Activated B cell treated with CpG ODN at 0.5 μM for 24 hours (primary cell): Measurements from ENCODE around the gene FBXW8. TPM values are rescaled to one million over a fixed set of nuclear protein-coding genes. Genes with fewer than 3 reads are reported as not detected.

Source experiments
- ATAC-seq: fragments of 200-7000 bp; cut with Tn5 transposase; one replicate; pipeline ENCODE4 v1.10.0; 2021; ENCODE audit warnings: low read depth, mild to moderate bottlenecking, moderate library complexity
- CTCF ChIA-PET: fragments of 350-600 bp; sonication (Branson Sonifier 250); formaldehyde crosslinking; loops from one replicate; lab custom pipeline; 2021; ENCODE audit warnings: antibody characterized with exemption; lab: Charles Lee
- POLR2A ChIA-PET: fragments of 350-600 bp; sonication (Branson Sonifier 250); formaldehyde crosslinking; loops from one replicate; lab custom pipeline; 2021; ENCODE audit warnings: antibody characterized with exemption; lab: Charles Lee
- DNase-seq: peaks from one replicate; pipeline ENCODE4 v3.0.0; 2022
- H3K27ac Mint-ChIP-seq: one replicate; pipeline ENCODE4 v1.8.0; 2020; ENCODE audit warnings: mixed read lengths
- H3K27me3 Mint-ChIP-seq: one replicate; pipeline ENCODE4 v1.8.0; 2021; ENCODE audit warnings: mixed read lengths
- H3K36me3 Mint-ChIP-seq: one replicate; pipeline ENCODE4 v1.8.0; 2021; ENCODE audit warnings: low read depth, mixed read lengths
- H3K4me1 Mint-ChIP-seq: one replicate; pipeline ENCODE4 v1.8.0; 2021; ENCODE audit warnings: mixed read lengths
- H3K4me3 Mint-ChIP-seq: one replicate; pipeline ENCODE4 v1.8.0; 2020; ENCODE audit warnings: mild to moderate bottlenecking, mixed read lengths
- H3K9me3 Mint-ChIP-seq: one replicate; pipeline ENCODE4 v1.8.0; 2020; ENCODE audit warnings: mixed read lengths
- intact Hi-C: fragments of 100-400 bp; cut with micrococcal nuclease; formaldehyde crosslinking; loops from one replicate; pipeline ENCODE4 v1.15.1; 2024
- total RNA-seq: library from RNA; stranded (reverse); gene quantifications from 2 replicates; pipeline ENCODE4 v1.2.3, GENCODE V29; 2022
- TF ChIP-seq, protein P1 (sequence below): fragments of 200-600 bp; IDR thresholded peaks from one replicate; pipeline ENCODE4 v1.8.0; 2022; ENCODE audit warnings: antibody characterized with exemption, mild to moderate bottlenecking

FBXW8 gene
- total RNA-seq, 1 donor from 2014 or later, result 17.6 TPM

GRCh38 chr12:117018685-117019084 lies 107.9 kb downstream of the FBXW8 start:
- H3K9me3 Mint-ChIP-seq, result peaks cover 11% of the 10 kb centered on the region
- no peak overlapping the region for H3K4me3 Mint-ChIP-seq
- ChIA-PET CTCF (no interaction called here), POLR2A (no interaction called here)
- H3K27ac Mint-ChIP-seq, result no peak overlapping the region
- H3K36me3 Mint-ChIP-seq, result peaks cover 82% of the 10 kb centered on the region
- H3K27me3 Mint-ChIP-seq, result no peaks in the 10 kb centered on the region
- peaks cover 1% of the 10 kb centered on the region for H3K4me1 Mint-ChIP-seq
- intact Hi-C loops, result no loop called here
- TF ChIP-seq, protein P1, sequence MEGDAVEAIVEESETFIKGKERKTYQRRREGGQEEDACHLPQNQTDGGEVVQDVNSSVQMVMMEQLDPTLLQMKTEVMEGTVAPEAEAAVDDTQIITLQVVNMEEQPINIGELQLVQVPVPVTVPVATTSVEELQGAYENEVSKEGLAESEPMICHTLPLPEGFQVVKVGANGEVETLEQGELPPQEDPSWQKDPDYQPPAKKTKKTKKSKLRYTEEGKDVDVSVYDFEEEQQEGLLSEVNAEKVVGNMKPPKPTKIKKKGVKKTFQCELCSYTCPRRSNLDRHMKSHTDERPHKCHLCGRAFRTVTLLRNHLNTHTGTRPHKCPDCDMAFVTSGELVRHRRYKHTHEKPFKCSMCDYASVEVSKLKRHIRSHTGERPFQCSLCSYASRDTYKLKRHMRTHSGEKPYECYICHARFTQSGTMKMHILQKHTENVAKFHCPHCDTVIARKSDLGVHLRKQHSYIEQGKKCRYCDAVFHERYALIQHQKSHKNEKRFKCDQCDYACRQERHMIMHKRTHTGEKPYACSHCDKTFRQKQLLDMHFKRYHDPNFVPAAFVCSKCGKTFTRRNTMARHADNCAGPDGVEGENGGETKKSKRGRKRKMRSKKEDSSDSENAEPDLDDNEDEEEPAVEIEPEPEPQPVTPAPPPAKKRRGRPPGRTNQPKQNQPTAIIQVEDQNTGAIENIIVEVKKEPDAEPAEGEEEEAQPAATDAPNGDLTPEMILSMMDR, result no peak
- DNase-seq (no peak), ATAC-seq (no peak)

DNA sequence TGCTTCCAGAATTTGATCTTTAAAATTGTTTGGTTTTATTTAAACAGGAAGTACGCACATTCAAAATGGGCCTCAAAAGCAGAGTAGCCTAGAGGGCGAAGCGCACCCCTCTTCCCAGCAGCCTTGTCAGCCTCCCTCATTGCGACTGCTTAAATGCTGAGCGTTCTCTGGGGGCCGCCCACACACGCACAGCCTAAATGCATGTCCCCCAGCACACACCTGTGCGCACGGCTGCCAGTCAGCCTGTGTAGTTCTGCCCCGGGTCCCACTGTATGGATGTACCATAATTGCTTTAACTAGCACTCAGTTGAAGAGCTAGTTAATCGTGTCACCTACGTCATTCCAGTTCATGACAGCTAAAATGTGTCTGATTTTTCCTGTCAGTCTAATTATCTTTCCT lies 109.1 kb downstream of the FBXW8 start:
- no peak overlapping the region for H3K4me3 Mint-ChIP-seq
- no peak overlapping the region for H3K27ac Mint-ChIP-seq
- intact Hi-C loops, result no loop called here
- H3K4me1 Mint-ChIP-seq, result peaks cover 1% of the 10 kb centered on the region
- H3K36me3 Mint-ChIP-seq, result peaks cover 81% of the 10 kb centered on the region
- CTCF ChIA-PET, result no interaction called here
- POLR2A ChIA-PET, result no interaction called here
- ATAC-seq, result no peak
- no peak for DNase-seq
- H3K27me3 Mint-ChIP-seq, result no peaks in the 10 kb centered on the region
- TF ChIP-seq, protein P1, result no peak
- peaks cover 6% of the 10 kb centered on the region for H3K9me3 Mint-ChIP-seq

DNA sequence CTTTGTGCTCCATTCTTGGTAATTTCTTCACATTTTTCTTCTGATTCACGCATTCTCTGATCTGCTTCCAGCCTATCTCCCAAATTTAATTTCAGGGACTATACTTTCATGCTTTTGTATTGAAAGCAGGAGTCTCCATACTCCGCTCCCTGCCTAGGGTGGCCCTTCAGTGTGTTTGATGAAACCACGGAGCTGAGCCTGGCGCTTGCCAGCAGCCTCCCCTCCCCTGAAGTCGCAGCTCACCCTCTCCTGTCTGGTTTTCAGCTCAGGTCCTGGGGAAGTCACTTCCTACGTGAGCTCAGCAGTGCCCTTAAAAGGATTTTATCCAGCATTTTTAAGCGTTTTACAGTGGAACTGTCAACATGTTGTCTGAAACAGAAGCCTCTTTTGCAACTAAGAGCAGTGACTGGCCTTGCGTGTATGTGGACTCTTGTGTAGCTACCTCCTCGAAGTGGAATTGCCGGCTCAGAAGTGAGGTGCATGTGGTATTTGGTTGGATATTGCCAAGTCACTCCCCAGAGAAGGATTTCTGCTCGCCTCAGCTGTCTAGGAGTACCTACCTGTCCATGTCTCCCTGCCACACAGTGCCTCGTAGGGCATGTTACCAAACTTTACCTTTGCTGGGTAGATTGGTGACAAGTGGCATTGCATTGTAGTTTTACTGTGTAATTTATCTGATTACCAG lies 109.9 kb downstream of the FBXW8 start:
- CTCF ChIA-PET, result no interaction called here
- Mint-ChIP-seq H3K27me3 (no peaks in the 10 kb centered on the region), H3K27ac (no peak overlapping the region), H3K36me3 (peaks cover 81% of the 10 kb centered on the region), H3K4me1 (peaks cover 3% of the 10 kb centered on the region), H3K4me3 (no peak overlapping the region), H3K9me3 (peaks cover 2% of the 10 kb centered on the region)
- TF ChIP-seq, protein P1, result no peak
- ATAC-seq (no peak), DNase-seq (no peak)
- intact Hi-C loops, result no loop called here
- POLR2A ChIA-PET, result no interaction called here

GRCh38 chr12:117022465-117022864 lies 111.7 kb downstream of the FBXW8 start:
- Mint-ChIP-seq H3K9me3 (no peaks in the 10 kb centered on the region), H3K4me1 (peaks cover 5% of the 10 kb centered on the region), H3K4me3 (no peak overlapping the region), H3K36me3 (peaks cover 81% of the 10 kb centered on the region), H3K27me3 (no peaks in the 10 kb centered on the region), H3K27ac (no peak overlapping the region)
- ChIA-PET POLR2A (no interaction called here), CTCF (interaction anchor here (1.9 kb wide), 1 partner anchor 12 kb away, joined by 4 read pairs; no protein-coding TSS in a partner anchor)
- DNase-seq (no peak), ATAC-seq (no peak)
- TF ChIP-seq, protein P1, result no peak
- intact Hi-C loops, result no loop called here

DNA sequence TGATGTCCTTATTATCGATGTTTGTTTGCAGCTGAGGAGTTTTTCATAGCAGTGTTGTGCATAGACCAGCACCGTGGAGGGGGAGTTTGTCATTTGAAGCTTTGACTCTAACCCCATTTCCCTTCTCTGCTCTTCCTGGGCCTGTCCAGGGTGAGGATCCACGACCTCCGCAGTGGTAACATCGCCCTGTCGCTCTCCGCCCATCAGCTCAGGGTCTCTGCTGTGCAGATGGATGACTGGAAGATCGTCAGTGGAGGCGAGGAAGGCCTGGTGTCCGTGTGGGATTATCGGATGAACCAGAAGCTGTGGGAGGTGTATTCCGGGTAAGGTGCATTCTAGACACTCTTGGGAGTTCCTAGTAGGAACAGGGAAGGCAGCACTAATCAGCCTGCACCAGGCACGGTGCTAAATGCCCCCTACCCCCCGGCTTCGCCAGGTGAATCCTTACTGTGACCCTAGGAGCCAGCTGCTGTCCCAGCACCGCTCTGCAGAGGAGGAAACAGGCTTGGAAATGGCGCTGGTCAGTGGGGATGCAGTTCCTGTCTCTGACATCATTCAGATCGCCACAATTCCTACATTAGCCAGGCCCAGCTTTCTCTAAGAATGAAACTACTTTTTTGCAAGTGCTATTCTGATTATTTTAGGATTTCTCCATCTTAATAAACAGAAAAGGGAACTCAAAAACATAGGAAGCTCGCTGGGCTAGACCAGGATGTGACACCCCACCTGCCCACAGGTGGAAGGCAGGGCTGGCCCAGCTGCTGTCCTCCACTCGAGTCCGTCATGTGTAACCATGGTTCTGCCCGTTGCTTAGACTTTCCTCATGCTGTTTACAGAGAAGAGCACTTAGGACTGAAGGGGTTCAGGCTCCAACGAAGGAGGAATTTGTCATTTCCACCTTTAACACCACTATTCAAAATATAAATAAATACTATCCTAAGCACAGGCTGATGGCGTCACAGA lies 113.5 kb downstream of the FBXW8 start:
- ATAC-seq (no peak), DNase-seq (no peak)
- Mint-ChIP-seq H3K27me3 (no peaks in the 10 kb centered on the region), H3K9me3 (no peaks in the 10 kb centered on the region), H3K27ac (no peak overlapping the region), H3K4me3 (no peak overlapping the region), H3K4me1 (peaks cover 5% of the 10 kb centered on the region), H3K36me3 (peaks cover 83% of the 10 kb centered on the region)
- POLR2A ChIA-PET, result no interaction called here
- CTCF ChIA-PET, result interaction anchor here (2.5 kb wide), 1 partner anchor 95 kb away, joined by 9 read pairs; no protein-coding TSS in a partner anchor
- intact Hi-C loops, result no loop called here
- TF ChIP-seq, protein P1, result no peak
